Aorta (tissue), 5 donors: ENCODE data around the gene PPP1R18. TPM values are rescaled to one million over a fixed set of nuclear protein-coding genes. Genes with fewer than 3 reads are reported as not detected.
"Not testable (repeated sequence)": the region's sequence is repeated elsewhere in the genome, so short reads cannot be mapped to it uniquely, and the experiment has no call there.

ENCODE experiments used
- ATAC-seq: fragments of 200-7000 bp; cut with Tn5 transposase; one replicate; pipeline ENCODE4 v1.9.1; 2022; ENCODE audit warnings: moderate library complexity; ENCODE audit not compliant: low FRiP score
- DNase-seq, 2 donors: peaks; one replicate each; pipeline ENCODE4 v3.0.0-alpha.2; 2020
- H3K27ac ChIP-seq, 2 donors: one replicate each; pipeline ENCODE4 v1.5.1; 2013; ENCODE audit warnings: low read length in 2 of 2, mild to moderate bottlenecking in 2 of 2, moderate library complexity in 2 of 2, control low read depth in 1 of 2, inconsistent platforms in 1 of 2, low read depth in 1 of 2
- H3K27me3 ChIP-seq, 2 donors: one replicate each; pipeline ENCODE4 v1.6.1; 2013; ENCODE audit warnings: control low read depth in 1 of 2, low read length in 1 of 2, mild to moderate bottlenecking in 1 of 2, moderate library complexity in 1 of 2; ENCODE audit not compliant: insufficient read depth in 2 of 2, control insufficient read depth in 1 of 2
- H3K36me3 ChIP-seq, 2 donors: one replicate each; pipeline ENCODE4 v1.6.1; 2013; ENCODE audit warnings: control low read depth in 1 of 2, low read length in 1 of 2, mild to moderate bottlenecking in 1 of 2; ENCODE audit not compliant: insufficient read depth in 2 of 2, control insufficient read depth in 1 of 2
- H3K4me1 ChIP-seq, 2 donors: one replicate each; pipeline ENCODE4 v1.6.1; 2013; ENCODE audit warnings: low read length in 2 of 2, control low read depth in 1 of 2, mild to moderate bottlenecking in 1 of 2, moderate library complexity in 1 of 2; ENCODE audit not compliant: insufficient read depth in 2 of 2, control insufficient read depth in 1 of 2
- H3K4me3 ChIP-seq, 2 donors: one replicate each; pipeline ENCODE4 v1.5.1; 2013; ENCODE audit warnings: low read length in 2 of 2, control low read depth in 1 of 2, mild to moderate bottlenecking in 1 of 2
- H3K9me3 ChIP-seq: one replicate; pipeline ENCODE4 v1.6.1; 2013; ENCODE audit warnings: mild to moderate bottlenecking, low read length; ENCODE audit not compliant: control insufficient read depth
- WGBS, 2 donors: extraction: QIAGEN DNeasy Blood & Tissue Kit; methylation state at CpG; one replicate each; pipeline ENCODE4 v1.1.7; 2013; 5-methylcytosine and 5-hydroxymethylcytosine counted together
- intact Hi-C, 2 donors: fragments of 100-400 bp; cut with DNase I; formaldehyde crosslinking; loops; one replicate each; pipeline versions ENCODE4 v1.14.2 to v1.15.0; 2022
- polyA plus RNA-seq, 2 donors: library from polyadenylated mRNA; stranded (reverse); fragments of 200-250 nt; gene quantifications; one replicate each; pipeline ENCODE4 v1.2.3, GENCODE V29; 2013
- total RNA-seq, 2 donors: library from RNA; stranded (reverse); fragmentation: NEBNext Ultra II Directional; extraction: Animal tissue kit (Norgen Biotek cat#: 25700); gene quantifications; one replicate each; pipeline ENCODE4 v1.2.1, GENCODE V29; 2021
- donor health status: healthy with polysubstance abuse.
- donor health status: Bipolar disorder and iron deficiency.
- donor health status: DM: no; HTN: no; CAD: no.
- donor health status: DM: no; HTN: no; CAD: no.
- donor health status: DM: yes; HTN: yes; CAD: no.

The PPP1R18 gene
- total and polyA plus RNA-seq, 4 donors = 68.5 to 134 (median 107) TPM

GRCh38 chr6:30657922-30658321 lies 28.5 kb downstream of the PPP1R18 start:
- DNase-seq, H3K4me1 ChIP-seq, H3K27me3 ChIP-seq, ATAC-seq, H3K27ac ChIP-seq, intact Hi-C loops, H3K4me3 ChIP-seq, H3K9me3 ChIP-seq: not testable (repeated sequence)
- H3K36me3 ChIP-seq = peaks cover 9 to 15% of the 10 kb centered on the region in 2 donors
- 89 to 93% methylated on average over 5 of the region's 5 CpGs for WGBS, 2 donors

GRCh38 chr6:30657454-30657853 lies 29.0 kb downstream of the PPP1R18 start:
- DNase-seq (no peak), ATAC-seq (no peak)
- Histone ChIP-seq H3K27ac (no peak overlapping the region), H3K27me3 (no peaks in the 10 kb centered on the region), H3K36me3 (peaks cover 4 to 15% of the 10 kb centered on the region in 2 donors), H3K4me3 (no peak overlapping the region), H3K4me1 (no peaks in the 10 kb centered on the region), H3K9me3 (no peaks in the 10 kb centered on the region)
- intact Hi-C loops = no loop called here

GRCh38 chr6:30656513-30656912 lies 29.9 kb downstream of the PPP1R18 start:
- intact Hi-C loops = no loop called here
- H3K4me3 ChIP-seq = no peak overlapping the region
- H3K9me3 ChIP-seq = no peaks in the 10 kb centered on the region
- ATAC-seq (no peak), DNase-seq (peak in 1 of 2 donors; percentile 74)
- H3K27me3 ChIP-seq = no peaks in the 10 kb centered on the region
- H3K36me3 ChIP-seq = peaks cover 2 to 11% of the 10 kb centered on the region in 2 donors
- no peak overlapping the region for H3K27ac ChIP-seq
- WGBS, 2 donors = 81 to 90% methylated on average over 7 of the region's 7 CpGs
- no peaks in the 10 kb centered on the region for H3K4me1 ChIP-seq

- Histone ChIP-seq H3K4me1 (no peaks in the 10 kb centered on the region), H3K9me3 (no peaks in the 10 kb centered on the region), H3K4me3 (no peak overlapping the region), H3K27me3 (no peaks in the 10 kb centered on the region), H3K36me3 (peaks cover 2 to 10% of the 10 kb centered on the region in 2 donors), H3K27ac (no peak overlapping the region)
- ATAC-seq = no peak
- intact Hi-C loops = no loop called here
- 94 to 97% methylated on average over 3 of the region's 3 CpGs for WGBS, 2 donors
- no peak for DNase-seq
These were observed 30.7 kb downstream of the PPP1R18 start for GRCh38 chr6:30655743-30656094.

- WGBS, 2 donors = 89 to 94% methylated on average over 19 of the region's 19 CpGs
- Histone ChIP-seq H3K27me3 (no peaks in the 10 kb centered on the region), H3K4me3 (no peak overlapping the region), H3K4me1 (no peaks in the 10 kb centered on the region), H3K36me3 (peaks cover 2 to 10% of the 10 kb centered on the region in 2 donors), H3K9me3 (no peaks in the 10 kb centered on the region), H3K27ac (no peak overlapping the region)
- DNase-seq (no peak), ATAC-seq (no peak)
- intact Hi-C loops = no loop called here
These were observed 31.4 kb downstream of the PPP1R18 start for GRCh38 chr6:30654798-30655742.

- no peaks in the 10 kb centered on the region for H3K4me1 ChIP-seq
- H3K4me3 ChIP-seq = no peak overlapping the region
- 87 to 91% methylated on average over 12 of the region's 12 CpGs for WGBS, 2 donors
- ATAC-seq (no peak), DNase-seq (no peak)
- H3K36me3 ChIP-seq = peaks cover 0 to 2% of the 10 kb centered on the region in 2 donors
- no peak overlapping the region for H3K27ac ChIP-seq
- no peaks in the 10 kb centered on the region for H3K27me3 ChIP-seq
- intact Hi-C loops = no loop called here
- H3K9me3 ChIP-seq = no peaks in the 10 kb centered on the region
These were observed 35.3 kb downstream of the PPP1R18 start for GRCh38 chr6:30651143-30651542.

- DNase-seq (peak; percentile 85 to 91), ATAC-seq (peak; percentile 83)
- intact Hi-C loops = no loop called here
- 1% methylated on average over 50 to 78 of the region's 78 CpGs for WGBS, 2 donors
- no peaks in the 10 kb centered on the region for H3K36me3 ChIP-seq
- no peaks in the 10 kb centered on the region for H3K4me1 ChIP-seq
- peak overlapping the region; percentile 7 to 46 for H3K27ac ChIP-seq
- peak overlapping the region; percentile 63 to 88 for H3K4me3 ChIP-seq
- no peaks in the 10 kb centered on the region for H3K27me3 ChIP-seq
- H3K9me3 ChIP-seq = no peaks in the 10 kb centered on the region
These were observed 39.0 kb downstream of the PPP1R18 start for GRCh38 chr6:30647242-30648116.

GRCh38 chr6:30646450-30647241 lies 39.8 kb downstream of the PPP1R18 start, which contains the start of gene C6orf136:
TSS of gene C6orf136 (plus strand) at chr6:30647133. CDS start at chr6:30647232, 99 bp downstream.
- Histone ChIP-seq H3K9me3 (no peaks in the 10 kb centered on the region), H3K4me1 (no peaks in the 10 kb centered on the region), H3K36me3 (no peaks in the 10 kb centered on the region), H3K4me3 (peak within 1 kb of the TSS; percentile 63 to 88), H3K27ac (peak within 1 kb of the TSS; percentile 7 to 46), H3K27me3 (no peaks in the 10 kb centered on the region)
- 10 to 11% methylated on average over 29 to 37 of the region's 37 CpGs for WGBS, 2 donors
- intact Hi-C loops = no loop called here
- ATAC-seq (peak; percentile 91), DNase-seq (peak; percentile 95 to 98)
